IPS DF 6.9 (cell line): ENCODE results near the gene CCSER1.

Experiments used
- DNase-seq: peaks from one replicate; pipeline ENCODE4 v3.0.0-alpha.2; 2013; ENCODE audit warnings: low read depth, low spot score
- H3K27ac ChIP-seq: one replicate; pipeline ENCODE4 v1.5.1; 2013; ENCODE audit warnings: low read length, control low read depth
- H3K27me3 ChIP-seq: 2 replicates; pipeline ENCODE4 v1.6.1; 2013; ENCODE audit warnings: mild to moderate bottlenecking, low read length; ENCODE audit not compliant: control insufficient read depth, insufficient read depth
- H3K36me3 ChIP-seq: 2 replicates; pipeline ENCODE4 v1.6.1; 2013; ENCODE audit warnings: low read length; ENCODE audit not compliant: control insufficient read depth, insufficient read depth
- H3K4me1 ChIP-seq: 2 replicates; pipeline ENCODE4 v1.6.1; 2013; ENCODE audit warnings: low read length; ENCODE audit not compliant: control insufficient read depth, insufficient read depth
- H3K4me3 ChIP-seq: 2 replicates; pipeline ENCODE4 v1.5.1; 2013; ENCODE audit warnings: mild to moderate bottlenecking, low read length
- H3K9me3 ChIP-seq: 2 replicates; pipeline ENCODE4 v1.6.1; 2013; ENCODE audit warnings: low read length, inconsistent platforms; ENCODE audit not compliant: control insufficient read depth, insufficient read depth
- WGBS: extraction: QIAGEN DNeasy Blood & Tissue Kit; methylation state at CpG from one replicate; pipeline ENCODE4 v1.1.7; 2013; ENCODE audit warnings: mixed read lengths, missing lambda C conversion rate; ENCODE audit not compliant: insufficient read length, insufficient coverage; 5-methylcytosine and 5-hydroxymethylcytosine counted together

The CCSER1 gene

DNA sequence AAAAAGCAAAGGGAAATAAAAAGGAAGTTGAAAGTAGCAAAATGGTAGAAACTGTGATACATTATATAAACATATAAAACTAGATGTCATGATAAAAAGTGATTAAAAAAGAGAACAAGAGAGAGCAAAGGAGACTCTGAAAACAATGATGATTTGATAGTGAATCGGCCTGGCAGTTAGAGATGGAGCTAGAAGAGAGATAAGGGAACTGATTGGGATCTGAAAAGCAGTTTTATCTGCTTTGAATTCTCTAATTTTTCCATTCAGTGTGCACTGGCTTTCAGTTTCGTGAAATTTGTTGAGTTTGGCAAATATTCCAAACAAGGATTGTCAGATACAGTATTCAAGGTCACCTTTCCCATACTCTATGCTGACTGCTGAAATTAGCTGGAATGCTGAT, 21.9 kb upstream of the CCSER1 start:
- Histone ChIP-seq H3K27me3 (no peaks in the 10 kb centered on the region), H3K4me3 (no peak overlapping the region), H3K9me3 (no peaks in the 10 kb centered on the region), H3K4me1 (no peaks in the 10 kb centered on the region), H3K27ac (no peak overlapping the region), H3K36me3 (no peaks in the 10 kb centered on the region)
- no peak for DNase-seq
- no CpG with 5 or more reads among the region's 2 CpGs for WGBS

DNA sequence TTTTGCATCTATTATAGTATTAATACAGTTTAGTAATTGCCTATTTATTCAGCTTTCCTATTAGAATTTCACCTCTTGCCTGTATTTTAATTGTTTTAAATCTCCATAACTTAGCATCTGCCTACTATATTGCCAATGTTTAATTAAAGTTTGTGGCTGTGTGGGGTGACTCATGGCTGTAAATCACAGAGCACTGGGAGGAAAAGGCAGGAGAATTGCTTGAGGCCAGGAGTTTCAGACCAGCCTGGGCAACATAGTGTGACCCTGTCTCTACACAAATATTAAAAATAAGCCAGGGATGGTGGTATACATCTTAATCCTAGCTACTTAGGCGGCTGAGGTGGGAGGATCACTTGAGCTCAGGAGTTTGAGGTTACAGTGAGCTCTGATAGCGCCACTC, 14.5 kb upstream of the CCSER1 start:
- Histone ChIP-seq H3K27ac (no peak overlapping the region), H3K9me3 (peaks cover 1% of the 10 kb centered on the region; the same call in 1 of the 2 replicates), H3K27me3 (no peaks in the 10 kb centered on the region), H3K4me1 (no peaks in the 10 kb centered on the region), H3K4me3 (no peak overlapping the region), H3K36me3 (no peaks in the 10 kb centered on the region)
- no CpG with 5 or more reads among the region's 2 CpGs for WGBS
- no peak for DNase-seq

DNA sequence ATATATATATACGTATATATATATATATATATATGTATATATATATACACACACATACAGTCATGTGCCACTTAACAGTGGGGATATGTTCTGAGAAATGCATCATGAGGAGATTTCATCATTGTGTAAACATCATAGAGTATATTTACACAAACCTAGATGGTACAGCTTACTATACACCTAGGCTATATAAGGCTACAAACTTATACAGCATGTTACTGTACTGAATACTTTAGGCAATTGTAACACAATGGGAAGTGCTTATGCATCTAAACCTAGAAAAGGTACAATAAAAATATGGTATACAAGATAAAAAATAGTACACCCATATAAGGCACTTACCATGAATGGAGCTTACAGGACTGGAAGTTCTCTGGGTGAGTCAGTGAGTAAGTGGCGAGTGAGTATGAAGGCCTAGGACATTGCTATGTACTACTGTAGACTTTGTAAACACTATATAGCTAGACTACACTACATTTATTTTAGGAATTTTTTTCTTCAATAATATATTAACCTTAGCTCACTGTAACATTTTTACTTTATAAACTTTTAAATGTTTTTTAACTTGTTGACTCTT, 13.2 kb upstream of the CCSER1 start:
- Histone ChIP-seq H3K27ac (no peak overlapping the region), H3K9me3 (peaks cover 1% of the 10 kb centered on the region; the same call in 1 of the 2 replicates), H3K27me3 (no peaks in the 10 kb centered on the region), H3K4me3 (no peak overlapping the region), H3K4me1 (no peaks in the 10 kb centered on the region), H3K36me3 (no peaks in the 10 kb centered on the region)
- no peak for DNase-seq
- no CpG with 5 or more reads among the region's 2 CpGs for WGBS

DNA sequence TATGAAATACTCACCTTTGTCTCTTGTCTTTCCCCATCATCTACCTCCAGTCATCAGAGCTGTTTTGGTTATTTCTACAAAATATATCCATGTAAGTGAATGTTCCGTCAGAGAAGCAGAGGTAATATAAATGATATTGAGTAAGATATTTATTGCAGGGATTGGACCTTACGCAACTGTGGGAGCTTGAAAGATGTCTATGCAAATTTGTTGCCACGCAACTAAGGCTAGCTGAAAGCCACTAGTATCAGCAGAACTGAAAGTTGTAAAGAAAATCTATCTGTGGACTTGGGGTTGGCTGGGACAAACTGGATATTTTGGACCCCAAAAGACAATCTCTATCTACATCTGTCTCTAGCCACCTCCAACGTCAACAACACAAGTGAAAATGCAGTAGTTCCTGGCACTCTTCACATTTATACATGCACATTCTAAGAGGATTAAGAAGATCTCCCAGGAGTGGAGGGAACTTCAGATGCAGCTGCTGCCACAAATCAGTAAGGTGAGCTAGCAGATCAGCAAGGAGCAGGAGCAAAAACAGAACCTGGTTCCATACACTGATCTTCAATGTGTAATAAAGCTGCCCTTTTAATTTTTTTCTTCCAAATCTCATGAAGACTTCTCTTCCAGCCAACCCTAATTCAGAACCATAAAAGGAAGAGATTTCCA, 8.5 kb upstream of the CCSER1 start:
- Histone ChIP-seq H3K27ac (no peak overlapping the region), H3K4me1 (peaks cover 2% of the 10 kb centered on the region; the same call in 1 of the 2 replicates), H3K36me3 (no peaks in the 10 kb centered on the region), H3K4me3 (no peak overlapping the region), H3K27me3 (no peaks in the 10 kb centered on the region), H3K9me3 (peaks cover 1% of the 10 kb centered on the region; the same call in 1 of the 2 replicates)
- DNase-seq, result no peak
- WGBS, result no CpG with 5 or more reads among the region's 4 CpGs

DNA sequence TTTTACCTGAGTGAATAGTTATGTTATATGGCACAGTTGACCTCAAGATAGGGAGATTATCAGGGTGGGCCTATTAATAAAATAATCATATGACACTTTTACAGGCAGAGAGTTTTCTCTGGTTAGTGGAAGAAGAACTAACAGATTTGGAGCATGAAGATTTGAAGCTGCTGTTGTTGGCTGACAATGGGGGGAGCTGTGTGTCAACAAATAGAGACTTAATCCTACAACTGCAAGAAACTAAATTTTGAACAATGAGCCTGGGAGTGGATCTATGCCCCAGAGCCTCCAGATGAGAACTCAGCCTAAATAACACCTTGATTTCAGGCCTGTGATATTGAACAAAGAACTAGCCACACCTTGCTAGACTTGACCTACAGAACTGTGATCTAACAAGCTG, 7.2 kb upstream of the CCSER1 start:
- Histone ChIP-seq H3K9me3 (peaks cover 1% of the 10 kb centered on the region; the same call in 1 of the 2 replicates), H3K27ac (no peak overlapping the region), H3K4me3 (no peak overlapping the region), H3K36me3 (no peaks in the 10 kb centered on the region), H3K27me3 (no peaks in the 10 kb centered on the region), H3K4me1 (peaks cover 2% of the 10 kb centered on the region; the same call in 1 of the 2 replicates)
- DNase-seq, result no peak

DNA sequence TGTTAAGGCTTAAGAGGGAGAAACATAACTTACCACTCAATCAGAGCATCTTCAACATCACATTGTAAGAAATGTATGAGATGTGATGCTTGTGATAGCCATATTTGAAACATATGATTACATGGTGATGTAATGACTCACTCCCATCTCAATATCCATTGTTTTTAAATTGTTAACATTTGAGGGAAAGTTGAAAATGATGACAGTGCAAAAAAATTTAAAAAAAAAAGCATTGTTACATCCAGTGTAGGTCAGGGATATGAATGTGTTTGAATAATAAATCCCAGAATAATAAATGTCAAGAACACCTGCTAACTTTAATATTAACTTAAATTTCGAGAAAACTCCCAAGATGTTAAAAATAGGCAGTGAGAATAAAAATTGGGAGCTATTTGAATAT, 6.4 kb upstream of the CCSER1 start:
- no peak for DNase-seq
- Histone ChIP-seq H3K36me3 (no peaks in the 10 kb centered on the region), H3K27ac (no peak overlapping the region), H3K27me3 (no peaks in the 10 kb centered on the region), H3K4me3 (no peak overlapping the region), H3K4me1 (peaks cover 2% of the 10 kb centered on the region; the same call in 1 of the 2 replicates), H3K9me3 (no peaks in the 10 kb centered on the region)
- WGBS, result no CpG with 5 or more reads among the region's 1 CpG

DNA sequence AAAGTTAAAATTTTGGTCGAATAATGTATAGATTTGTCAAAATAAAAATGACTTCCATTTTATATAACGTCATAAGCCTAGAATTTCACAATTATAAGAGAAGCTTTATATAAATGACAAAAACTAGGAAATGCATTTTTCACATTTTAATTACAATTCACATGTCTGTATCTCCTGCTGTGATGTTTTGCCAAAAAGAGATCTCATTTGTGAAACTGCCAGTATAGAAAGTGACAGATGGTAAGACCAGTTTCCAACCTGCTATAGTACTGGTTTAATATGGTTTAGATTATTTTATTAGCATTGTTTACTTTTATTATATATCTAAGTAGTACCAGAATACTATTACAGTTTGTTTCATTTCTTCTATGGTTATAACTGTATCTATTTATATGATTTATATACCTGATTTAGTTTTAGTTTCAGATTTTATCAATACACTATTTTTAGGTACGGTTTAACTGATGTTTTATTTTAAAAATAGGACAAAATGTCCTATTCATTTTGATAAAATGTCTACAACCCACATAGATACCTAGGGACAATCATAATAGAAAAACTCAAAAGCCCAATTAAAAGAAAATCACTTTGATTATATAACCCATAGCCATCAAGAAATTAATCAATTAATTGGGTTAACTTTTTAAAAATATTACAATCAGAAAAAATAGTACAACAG, 5.4 kb upstream of the CCSER1 start:
- no CpG with 5 or more reads among the region's 3 CpGs for WGBS
- DNase-seq, result no peak
- H3K9me3 ChIP-seq, result no peaks in the 10 kb centered on the region
- no peaks in the 10 kb centered on the region for H3K36me3 ChIP-seq
- peaks cover 2% of the 10 kb centered on the region; the same call in 1 of the 2 replicates for H3K4me1 ChIP-seq
- H3K27me3 ChIP-seq, result no peaks in the 10 kb centered on the region
- H3K27ac ChIP-seq, result no peak overlapping the region
- H3K4me3 ChIP-seq, result no peak overlapping the region

DNA sequence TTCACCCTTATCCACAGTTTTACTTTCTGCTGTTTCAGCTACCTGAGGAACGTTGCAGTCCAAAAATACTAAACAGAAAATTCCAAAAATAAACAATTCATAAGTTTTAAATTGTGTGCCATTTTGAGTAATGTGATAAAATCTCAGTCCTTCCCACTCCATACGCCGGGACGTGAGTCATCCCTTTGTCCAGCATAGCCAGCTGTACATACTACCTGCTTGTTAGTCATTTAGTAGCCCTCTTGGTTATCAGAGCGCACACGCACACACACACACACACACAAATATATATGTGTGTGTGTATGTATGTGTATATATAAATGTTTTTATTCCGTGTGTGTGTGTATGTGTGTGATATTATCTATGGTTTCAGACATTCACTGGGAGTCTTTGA, 4.8 kb upstream of the CCSER1 start:
- no peaks in the 10 kb centered on the region for H3K9me3 ChIP-seq
- no CpG with 5 or more reads among the region's 7 CpGs for WGBS

DNA sequence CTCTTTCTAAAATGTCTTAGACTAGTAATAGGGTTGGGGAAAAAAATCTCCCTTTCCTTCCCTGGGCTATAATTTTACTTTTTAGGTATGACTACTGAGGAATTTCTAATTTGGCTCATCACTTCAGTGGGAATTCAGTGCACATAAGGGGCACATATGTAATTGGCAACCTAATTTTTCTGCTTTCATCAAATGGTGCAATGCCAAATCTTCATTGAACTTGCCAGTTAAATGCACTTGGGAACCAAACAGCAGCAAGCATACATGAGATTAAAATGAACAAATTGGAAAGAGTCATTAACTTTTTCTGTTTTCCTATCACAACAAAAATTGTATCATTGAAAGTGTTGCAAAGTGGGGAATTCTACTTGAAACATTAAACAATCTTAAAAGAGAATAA, 2.9 kb upstream of the CCSER1 start:
- Histone ChIP-seq H3K4me1 (peaks cover 2% of the 10 kb centered on the region; the same call in 1 of the 2 replicates), H3K36me3 (no peaks in the 10 kb centered on the region), H3K27ac (no peak overlapping the region), H3K4me3 (no peak overlapping the region), H3K27me3 (peaks cover 4% of the 10 kb centered on the region; the same call in 1 of the 2 replicates), H3K9me3 (no peaks in the 10 kb centered on the region)
- DNase-seq, result no peak

More for the DNA sequence above, 4.8 kb upstream of the CCSER1 start:
- H3K36me3 ChIP-seq, result no peaks in the 10 kb centered on the region
- no peak overlapping the region for H3K27ac ChIP-seq
- H3K4me3 ChIP-seq, result no peak overlapping the region
- H3K27me3 ChIP-seq, result no peaks in the 10 kb centered on the region; the same call in 1 of the 2 replicates
- DNase-seq, result no peak
- H3K4me1 ChIP-seq, result peaks cover 2% of the 10 kb centered on the region; the same call in 1 of the 2 replicates

DNA sequence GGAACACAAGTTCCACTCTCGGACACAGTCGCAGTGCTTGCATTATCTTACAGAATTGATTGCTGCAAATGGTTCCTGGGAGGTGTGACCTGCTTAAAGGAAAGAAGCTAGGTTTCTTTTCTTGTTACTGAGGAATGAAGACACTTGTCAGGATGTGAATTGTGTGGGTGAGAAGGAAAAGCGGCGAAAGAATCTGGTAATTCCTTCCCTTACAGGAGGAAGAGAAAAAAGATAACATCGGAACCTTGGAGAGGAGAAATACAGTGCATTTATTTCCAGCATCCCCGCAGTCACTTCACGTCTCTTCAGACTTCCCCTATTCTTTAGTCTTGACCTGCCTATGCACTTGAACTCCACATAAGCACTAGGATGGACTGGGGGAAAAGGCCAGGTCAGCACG, 389 bp upstream of the CCSER1 start:
- H3K4me3 ChIP-seq, result peak overlapping the region; percentile 69; the same call in 1 of the 2 replicates
- no peaks in the 10 kb centered on the region for H3K9me3 ChIP-seq
- peaks cover 2% of the 10 kb centered on the region; the same call in 1 of the 2 replicates for H3K4me1 ChIP-seq
- WGBS, result no CpG with 5 or more reads among the region's 8 CpGs
- H3K36me3 ChIP-seq, result no peaks in the 10 kb centered on the region
- H3K27me3 ChIP-seq, result peaks cover 4% of the 10 kb centered on the region; the same call in 1 of the 2 replicates
- no peak overlapping the region for H3K27ac ChIP-seq
- no peak for DNase-seq
